ENCODE data around the gene PRR33. TPM values are rescaled to one million over a fixed set of nuclear protein-coding genes. Genes with fewer than 3 reads are reported as not detected.

PRR33 gene
- total RNA-seq, 1 donor from 2014 or later = not detected

DNA sequence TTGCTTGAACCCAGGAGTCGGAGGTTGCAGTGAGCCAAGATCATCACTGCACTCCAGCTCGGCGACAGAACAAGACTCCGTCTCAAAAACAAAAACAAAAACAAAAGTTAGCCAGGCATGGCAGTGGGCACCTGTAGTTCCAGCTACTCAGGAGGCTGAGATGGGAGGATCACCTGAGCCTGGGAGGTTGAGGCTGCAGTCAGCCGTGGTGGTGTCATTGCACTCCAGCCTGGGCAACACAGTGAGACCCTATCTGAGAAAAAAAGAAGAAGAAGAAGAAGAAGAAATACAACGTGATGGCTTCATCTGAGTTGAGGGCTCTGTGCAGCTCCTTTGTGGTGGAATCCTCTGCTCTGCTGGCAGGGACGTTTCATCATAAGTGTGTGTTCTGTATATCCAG, 17.8 kb upstream of the PRR33 start:
- Mint-ChIP-seq H3K4me3 (ENCODE audit: low read depth) (no peak overlapping the region), H3K27me3 (peaks cover 41% of the 10 kb centered on the region), H3K4me1 (ENCODE audit: low read depth) (peaks cover 6% of the 10 kb centered on the region), H3K27ac (no peak overlapping the region), H3K36me3 (ENCODE audit: insufficient read depth) (no peaks in the 10 kb centered on the region), H3K9me3 (ENCODE audit: low read depth) (no peaks in the 10 kb centered on the region)
- DNase-seq (ENCODE audit: low spot score, unreplicated experiment) = no peak
- TF ChIP-seq, protein P1, sequence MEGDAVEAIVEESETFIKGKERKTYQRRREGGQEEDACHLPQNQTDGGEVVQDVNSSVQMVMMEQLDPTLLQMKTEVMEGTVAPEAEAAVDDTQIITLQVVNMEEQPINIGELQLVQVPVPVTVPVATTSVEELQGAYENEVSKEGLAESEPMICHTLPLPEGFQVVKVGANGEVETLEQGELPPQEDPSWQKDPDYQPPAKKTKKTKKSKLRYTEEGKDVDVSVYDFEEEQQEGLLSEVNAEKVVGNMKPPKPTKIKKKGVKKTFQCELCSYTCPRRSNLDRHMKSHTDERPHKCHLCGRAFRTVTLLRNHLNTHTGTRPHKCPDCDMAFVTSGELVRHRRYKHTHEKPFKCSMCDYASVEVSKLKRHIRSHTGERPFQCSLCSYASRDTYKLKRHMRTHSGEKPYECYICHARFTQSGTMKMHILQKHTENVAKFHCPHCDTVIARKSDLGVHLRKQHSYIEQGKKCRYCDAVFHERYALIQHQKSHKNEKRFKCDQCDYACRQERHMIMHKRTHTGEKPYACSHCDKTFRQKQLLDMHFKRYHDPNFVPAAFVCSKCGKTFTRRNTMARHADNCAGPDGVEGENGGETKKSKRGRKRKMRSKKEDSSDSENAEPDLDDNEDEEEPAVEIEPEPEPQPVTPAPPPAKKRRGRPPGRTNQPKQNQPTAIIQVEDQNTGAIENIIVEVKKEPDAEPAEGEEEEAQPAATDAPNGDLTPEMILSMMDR (IDR thresholded peaks at IDR 0.05; ENCODE audit: unreplicated experiment) = no peak

DNA sequence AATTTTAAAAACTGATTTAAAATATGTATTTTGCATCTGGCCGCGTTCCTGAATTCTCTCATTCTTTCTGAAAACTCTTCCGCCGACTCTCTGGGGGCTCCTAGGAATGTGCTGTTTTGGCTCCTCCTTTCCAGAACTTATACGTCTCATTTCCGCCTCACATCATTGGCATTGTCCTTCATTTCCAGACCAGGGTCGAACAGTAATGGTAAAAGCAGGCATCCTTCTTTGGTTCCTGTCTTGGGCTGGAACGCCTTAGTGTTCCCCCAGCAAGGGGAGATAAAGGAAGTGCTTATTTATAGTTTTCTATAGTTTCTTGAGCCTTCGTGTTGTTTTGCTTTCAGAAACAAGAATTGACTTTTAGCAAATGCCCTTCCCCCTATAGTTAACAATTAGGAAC, 16.9 kb upstream of the PRR33 start:
- Mint-ChIP-seq H3K4me1 (ENCODE audit: low read depth) (peaks cover 6% of the 10 kb centered on the region), H3K36me3 (ENCODE audit: insufficient read depth) (no peaks in the 10 kb centered on the region), H3K27ac (no peak overlapping the region), H3K27me3 (peaks cover 36% of the 10 kb centered on the region), H3K4me3 (ENCODE audit: low read depth) (no peak overlapping the region), H3K9me3 (ENCODE audit: low read depth) (no peaks in the 10 kb centered on the region)
- TF ChIP-seq, protein P1 (IDR thresholded peaks at IDR 0.05; ENCODE audit: unreplicated experiment) = no peak
- DNase-seq (ENCODE audit: low spot score, unreplicated experiment) = no peak

DNA sequence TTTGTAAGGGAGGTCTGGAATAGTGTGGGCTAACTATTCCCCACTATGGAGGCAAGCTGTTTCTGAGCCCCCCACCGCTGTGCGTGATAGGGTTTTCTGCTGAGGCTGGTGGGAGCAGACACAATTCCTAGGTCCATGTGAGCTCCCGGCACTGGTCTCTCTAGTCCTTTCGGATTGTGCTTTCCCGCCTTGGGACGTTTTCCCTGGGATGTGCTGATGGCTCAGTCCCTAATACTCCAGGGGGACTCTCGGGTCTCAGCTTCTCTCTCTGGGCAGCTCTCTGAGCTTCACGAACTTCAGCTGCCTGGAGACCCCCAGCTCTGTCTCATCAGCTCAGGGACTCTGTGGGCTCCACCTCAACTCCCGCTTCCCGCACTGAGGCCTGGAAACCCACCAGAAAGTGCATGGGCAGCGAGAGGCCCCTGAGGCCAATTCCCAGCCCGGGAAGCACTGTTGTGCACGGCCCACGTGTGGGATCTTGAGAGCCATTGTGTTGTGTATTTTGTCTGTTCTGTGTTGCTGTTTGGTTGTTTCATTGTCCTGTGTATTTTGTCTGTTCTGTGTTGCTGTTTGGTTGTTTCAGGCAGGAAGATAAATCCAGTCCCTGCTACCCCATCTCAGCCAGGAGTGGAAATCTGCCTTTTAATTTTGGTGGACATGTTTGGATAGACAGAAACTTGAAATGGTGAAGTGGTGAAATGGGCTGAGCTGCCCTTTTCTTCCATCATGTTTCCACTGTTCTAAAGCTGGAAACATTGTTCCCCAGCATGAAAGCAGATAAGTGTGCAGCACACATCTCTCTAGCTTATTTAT, 15.1 kb upstream of the PRR33 start:
- no peaks in the 10 kb centered on the region for H3K36me3 Mint-ChIP-seq (ENCODE audit: insufficient read depth)
- no peak for DNase-seq (ENCODE audit: low spot score, unreplicated experiment)
- no peak overlapping the region for H3K27ac Mint-ChIP-seq
- no peaks in the 10 kb centered on the region for H3K9me3 Mint-ChIP-seq (ENCODE audit: low read depth)
- peaks cover 28% of the 10 kb centered on the region for H3K27me3 Mint-ChIP-seq
- no peak overlapping the region for H3K4me3 Mint-ChIP-seq (ENCODE audit: low read depth)
- H3K4me1 Mint-ChIP-seq (ENCODE audit: low read depth) = peaks cover 6% of the 10 kb centered on the region
- TF ChIP-seq, protein P1 (IDR thresholded peaks at IDR 0.05; ENCODE audit: unreplicated experiment) = no peak

DNA sequence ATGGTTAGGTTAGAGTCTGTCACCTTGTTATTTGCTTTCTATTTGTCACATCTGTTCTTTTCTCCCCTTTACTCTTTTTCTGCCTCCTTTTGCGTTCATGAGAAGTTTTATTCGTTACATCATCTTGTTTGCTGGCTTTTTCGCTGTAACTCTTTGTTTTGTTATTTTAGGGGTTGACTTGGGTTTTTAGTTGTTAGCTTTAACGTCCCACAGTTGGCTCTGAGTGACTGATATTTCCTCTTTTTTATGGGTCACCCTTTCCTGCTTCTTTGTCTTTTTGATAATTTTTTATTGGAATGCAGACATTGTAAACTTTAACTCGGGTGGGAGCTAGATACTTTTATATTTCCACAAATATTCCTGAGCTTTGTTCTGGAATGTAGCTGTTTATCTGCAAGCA, 14.5 kb upstream of the PRR33 start:
- H3K4me3 Mint-ChIP-seq (ENCODE audit: low read depth) = no peak overlapping the region
- H3K36me3 Mint-ChIP-seq (ENCODE audit: insufficient read depth) = no peaks in the 10 kb centered on the region
- TF ChIP-seq, protein P1 (IDR thresholded peaks at IDR 0.05; ENCODE audit: unreplicated experiment) = no peak
- H3K4me1 Mint-ChIP-seq (ENCODE audit: low read depth) = peaks cover 6% of the 10 kb centered on the region
- no peak for DNase-seq (ENCODE audit: low spot score, unreplicated experiment)
- peaks cover 31% of the 10 kb centered on the region for H3K27me3 Mint-ChIP-seq
- H3K27ac Mint-ChIP-seq = no peak overlapping the region
- H3K9me3 Mint-ChIP-seq (ENCODE audit: low read depth) = no peaks in the 10 kb centered on the region

DNA sequence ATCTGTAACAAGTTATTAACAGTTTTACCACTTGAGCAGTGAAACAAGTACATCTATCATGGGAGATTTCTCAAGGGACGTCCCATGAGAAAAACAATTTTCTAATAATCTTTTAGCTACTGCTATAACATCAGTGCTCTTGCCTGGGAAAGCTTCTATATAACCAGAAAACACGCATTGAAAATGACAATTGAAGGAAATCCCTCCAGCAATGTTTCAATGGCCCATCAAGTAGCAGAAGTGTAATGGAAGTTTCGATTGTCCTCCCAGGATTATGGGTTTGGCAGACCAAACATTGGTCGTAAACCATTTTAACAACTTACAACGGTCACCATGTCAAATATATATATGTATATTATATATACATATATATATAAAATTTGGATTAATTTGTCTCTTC, 8.0 kb upstream of the PRR33 start:
- H3K27ac Mint-ChIP-seq = no peak overlapping the region
- H3K9me3 Mint-ChIP-seq (ENCODE audit: low read depth) = peaks cover 5% of the 10 kb centered on the region
- H3K36me3 Mint-ChIP-seq (ENCODE audit: insufficient read depth) = no peaks in the 10 kb centered on the region
- H3K4me1 Mint-ChIP-seq (ENCODE audit: low read depth) = peaks cover 13% of the 10 kb centered on the region
- H3K27me3 Mint-ChIP-seq = peaks cover 17% of the 10 kb centered on the region
- TF ChIP-seq, protein P1 (IDR thresholded peaks at IDR 0.05; ENCODE audit: unreplicated experiment) = no peak
- no peak overlapping the region for H3K4me3 Mint-ChIP-seq (ENCODE audit: low read depth)
- DNase-seq (ENCODE audit: low spot score, unreplicated experiment) = no peak

Data from progenitor cell of endocrine pancreas (in vitro differentiated cells).